Astrocyte of the cerebellum (primary cell): ENCODE results near the gene RFTN2.

Experiments
- DNase-seq: peaks from one replicate; pipeline ENCODE4 v3.0.0-alpha.2; 2011; ENCODE audit warnings: low read depth
- H3K4me3 ChIP-seq: 2 replicates; pipeline ENCODE4 v1.5.1; 2011; ENCODE audit warnings: mild to moderate bottlenecking, low read depth, low read length, moderate library complexity
- CTCF ChIP-seq: IDR thresholded peaks from 2 replicates; pipeline ENCODE4 v1.5.1; 2012; ENCODE audit warnings: low read length, low read depth, moderate library complexity, mild to moderate bottlenecking; ENCODE audit errors: missing control alignments
- in situ Hi-C: cut with HindIII; loops from 2 replicates; pipeline ENCODE4 v1.10.0; 2017; ENCODE audit warnings: low sequenced_read_pairs

RFTN2 gene

GRCh38 chr2:197674060-197674459 is 1.3 kb downstream of the RFTN2 start:
- TF ChIP-seq CTCF, result no peak
- in situ Hi-C loops, result no loop called here
- DNase-seq, result no peak
- H3K4me3 ChIP-seq, result peak overlapping the region; percentile 49

GRCh38 chr2:197673606-197674005 is 1.8 kb downstream of the RFTN2 start:
- H3K4me3 ChIP-seq, result peak overlapping the region; percentile 49
- in situ Hi-C loops, result no loop called here
- DNase-seq, result no peak
- TF ChIP-seq CTCF, result no peak

GRCh38 chr2:197673106-197673505 is 2.3 kb downstream of the RFTN2 start:
- no peak for TF ChIP-seq CTCF
- in situ Hi-C loops, result no loop called here
- DNase-seq, result no peak
- peak overlapping the region; percentile 49 for H3K4me3 ChIP-seq

- in situ Hi-C loops, result no loop called here
These were observed 3.0 kb downstream of the RFTN2 start for GRCh38 chr2:197672371-197672893.

GRCh38 chr2:197669077-197669476 is 6.3 kb downstream of the RFTN2 start:
- no peak for DNase-seq
- in situ Hi-C loops, result no loop called here
- TF ChIP-seq CTCF, result no peak
- no peak overlapping the region for H3K4me3 ChIP-seq

More at GRCh38 chr2:197672371-197672893, 3.0 kb downstream of the RFTN2 start:
- H3K4me3 ChIP-seq, result no peak overlapping the region
- no peak for TF ChIP-seq CTCF
- DNase-seq, result no peak

GRCh38 chr2:197668296-197668695 is 7.1 kb downstream of the RFTN2 start:
- in situ Hi-C loops, result no loop called here
- no peak for DNase-seq
- H3K4me3 ChIP-seq, result no peak overlapping the region
- TF ChIP-seq CTCF, result no peak
